Endometrial microvascular endothelial cells (primary cell): Measurements from ENCODE around the gene OR51G2. TPM values are rescaled to one million over a fixed set of nuclear protein-coding genes. Genes with fewer than 3 reads are reported as not detected.
"Not testable (repeated sequence)": the region's sequence is repeated elsewhere in the genome, so short reads cannot be mapped to it uniquely, and the experiment has no call there.

ENCODE experiments used
- in situ Hi-C: cut with HindIII; loops from 2 replicates; pipeline ENCODE4 v1.10.0; 2017; ENCODE audit warnings: low sequenced_read_pairs, low pct_unique_long_range_greater_than_20kb; ENCODE audit errors: inconsistent ontology term
- total RNA-seq: library from RNA; depleted of rRNA; stranded (reverse); fragments of >200 nt; gene quantifications from one replicate; pipeline ENCODE4 v1.2.3, GENCODE V29; 2015; ENCODE audit errors: inconsistent ontology term

Gene OR51G2
- not detected for total RNA-seq

DNA sequence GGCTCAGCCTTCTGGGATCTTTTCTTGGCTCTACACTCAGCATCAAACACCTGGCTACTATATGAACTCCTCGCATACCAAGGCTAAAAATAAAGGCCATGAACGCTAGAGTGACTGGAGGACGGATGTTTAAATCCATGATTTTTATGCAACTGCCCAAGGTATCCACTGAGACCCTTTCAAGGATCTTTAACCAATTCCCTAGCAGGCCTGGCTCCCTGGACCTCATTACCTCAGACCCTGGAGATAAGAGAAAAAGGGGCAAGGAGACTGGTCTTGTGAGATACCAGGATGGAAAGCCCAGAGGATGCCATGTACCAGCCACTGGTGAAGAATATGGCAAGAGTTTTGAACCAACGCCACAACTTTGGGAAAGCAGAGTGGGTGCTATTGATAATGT lies at the start of gene OR51G2:
OR51G2 (minus strand) TSS at position 101 of the 400 bp plus-strand sequence. CDS start 3,687 bp downstream, outside the sequence.
- in situ Hi-C loops = no loop called here

DNA sequence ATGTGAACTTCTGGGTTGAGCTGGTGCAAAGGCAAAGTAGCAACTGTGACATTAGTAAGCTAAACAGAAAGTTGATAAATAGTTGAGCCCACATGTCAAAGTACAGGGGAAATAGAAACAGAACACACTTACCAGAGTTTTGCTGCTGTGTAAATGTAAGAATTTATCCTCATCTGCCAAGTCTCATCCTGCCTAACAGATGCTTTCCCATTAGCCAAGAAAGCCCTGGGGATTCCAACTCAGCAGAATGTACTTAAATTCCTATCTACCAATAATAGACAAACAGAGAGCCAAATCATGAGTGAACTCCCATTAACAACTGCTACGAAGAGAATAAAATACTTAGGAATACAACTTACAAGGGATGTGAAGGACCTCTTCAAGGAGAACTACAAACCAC lies 43.7 kb upstream of the OR51G2 start:
- in situ Hi-C loops = no loop called here

DNA sequence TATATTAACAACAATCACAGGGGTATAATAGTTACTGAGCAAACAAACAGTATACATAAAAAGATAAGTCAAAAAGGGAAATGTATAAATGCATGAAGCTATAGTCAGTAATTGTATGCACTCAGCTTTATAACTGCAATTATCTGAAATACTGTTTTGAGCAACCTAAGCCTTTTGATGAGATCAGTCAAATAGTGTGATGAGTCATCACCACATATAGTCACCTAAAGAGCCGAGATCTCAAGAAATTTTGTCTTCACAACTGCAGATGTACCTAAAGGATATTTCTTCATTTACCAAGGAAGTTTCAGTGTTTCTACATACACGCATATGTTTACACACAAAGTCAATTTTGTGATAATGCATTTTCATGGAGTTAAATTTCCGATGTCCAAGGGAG lies 41.7 kb upstream of the OR51G2 start:
- in situ Hi-C loops = no loop called here

DNA sequence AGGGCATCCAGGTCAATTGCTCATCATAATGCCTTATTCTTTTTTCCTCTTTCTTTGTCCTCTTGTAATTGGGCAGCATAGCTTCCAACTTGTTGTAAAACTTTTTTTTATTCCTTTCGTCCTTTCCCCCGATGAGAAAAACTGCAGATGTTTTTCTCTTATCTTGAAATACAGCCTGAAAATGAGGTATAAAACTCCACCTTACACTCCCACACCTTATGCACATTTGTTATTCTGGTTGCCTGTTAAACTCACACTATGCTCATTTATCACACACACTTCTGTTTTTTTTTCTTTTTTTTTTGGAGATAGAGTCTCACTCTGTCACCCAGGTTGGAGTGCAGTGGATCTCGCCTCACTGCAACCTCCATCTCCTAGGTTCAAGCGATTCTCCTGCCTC lies 38.2 kb upstream of the OR51G2 start:
- in situ Hi-C loops = no loop called here

DNA sequence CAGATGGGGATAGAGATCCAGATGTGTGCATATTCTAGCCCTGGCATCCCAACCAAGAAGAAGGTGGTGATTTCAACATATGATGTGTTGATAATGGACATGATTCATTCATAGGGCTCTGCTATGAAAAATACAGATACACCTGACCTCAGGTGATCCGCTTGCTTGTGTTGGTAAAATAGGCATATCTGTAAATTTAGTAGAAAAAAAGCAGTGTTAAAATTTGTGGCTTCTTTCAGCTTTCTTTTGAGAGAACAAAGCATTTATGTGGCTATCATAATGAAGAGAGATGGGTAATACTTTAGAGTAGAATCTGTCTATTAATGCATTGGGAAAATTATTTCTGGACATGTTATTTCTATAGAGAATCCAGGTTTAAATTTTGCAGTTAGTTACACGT lies 36.5 kb upstream of the OR51G2 start, which contains the start of gene OR51A2:
OR51A2 (minus strand) TSS at position 101 of the 400 bp plus-strand sequence; CDS start at position 101, 0 bp downstream.
- in situ Hi-C loops = not testable (repeated sequence)

DNA sequence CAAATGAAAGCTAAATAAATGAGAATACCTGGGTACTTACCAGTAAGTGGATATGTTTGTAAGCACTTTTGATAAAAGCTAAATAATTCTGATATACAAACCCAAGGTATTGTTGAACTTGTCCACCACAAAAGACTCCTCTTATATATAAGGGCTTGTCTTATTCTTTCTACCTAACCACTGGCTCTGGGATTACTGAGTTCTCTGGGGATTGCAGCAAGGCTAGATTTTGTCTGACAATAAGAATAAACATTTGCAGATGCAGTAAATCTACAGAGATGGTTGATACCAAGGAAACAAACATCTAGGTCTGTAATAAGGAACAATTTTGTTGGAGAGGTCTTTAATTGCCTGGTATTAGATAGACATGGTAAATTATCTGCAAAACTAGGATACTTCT lies 28.4 kb upstream of the OR51G2 start, which contains the start of gene OR51A4:
OR51A4 (minus strand) TSS at position 101 of the 400 bp plus-strand sequence. CDS start 505 bp downstream, outside the sequence.
- in situ Hi-C loops = no loop called here

DNA sequence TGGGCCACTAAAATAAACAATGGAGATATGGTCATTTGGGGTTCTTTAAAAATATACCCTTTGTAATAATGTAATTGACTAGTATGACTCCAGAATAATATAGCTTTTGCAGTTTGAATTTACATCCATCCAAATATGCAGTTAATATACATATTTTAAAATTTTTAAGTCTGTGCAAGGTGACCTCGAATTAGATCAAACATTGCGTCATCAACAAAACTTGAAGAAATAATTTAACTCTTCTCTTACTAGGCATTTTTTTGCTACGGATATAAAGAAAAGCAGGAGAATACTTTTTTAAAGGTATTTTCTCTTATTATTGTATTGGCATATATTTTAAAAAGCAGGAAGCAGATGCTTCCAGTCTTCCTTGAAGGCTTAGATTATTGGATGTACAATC lies 17.6 kb upstream of the OR51G2 start:
- in situ Hi-C loops = no loop called here

DNA sequence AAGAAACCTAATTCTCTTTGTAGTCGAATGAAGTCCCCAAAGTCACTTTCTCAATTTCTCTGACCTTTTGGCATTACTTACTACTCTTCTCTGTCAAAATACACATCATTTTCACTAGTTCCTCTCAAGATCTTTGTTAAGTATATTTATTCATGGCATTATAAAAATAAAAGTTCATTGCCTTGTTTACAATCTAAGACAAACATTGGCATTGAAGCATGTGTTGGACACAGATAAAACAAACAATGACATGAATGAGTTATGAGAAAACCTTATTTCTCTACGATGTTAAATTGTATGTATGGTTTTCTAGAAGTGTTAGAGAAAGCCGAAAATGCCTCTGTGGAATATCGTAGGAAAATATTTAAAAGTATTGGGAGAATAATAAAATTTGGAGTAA lies 13.6 kb upstream of the OR51G2 start:
- in situ Hi-C loops = no loop called here

- in situ Hi-C loops = no loop called here
These were observed 7.5 kb upstream of the OR51G2 start for GRCh38 chr11:4926608-4927007.

DNA sequence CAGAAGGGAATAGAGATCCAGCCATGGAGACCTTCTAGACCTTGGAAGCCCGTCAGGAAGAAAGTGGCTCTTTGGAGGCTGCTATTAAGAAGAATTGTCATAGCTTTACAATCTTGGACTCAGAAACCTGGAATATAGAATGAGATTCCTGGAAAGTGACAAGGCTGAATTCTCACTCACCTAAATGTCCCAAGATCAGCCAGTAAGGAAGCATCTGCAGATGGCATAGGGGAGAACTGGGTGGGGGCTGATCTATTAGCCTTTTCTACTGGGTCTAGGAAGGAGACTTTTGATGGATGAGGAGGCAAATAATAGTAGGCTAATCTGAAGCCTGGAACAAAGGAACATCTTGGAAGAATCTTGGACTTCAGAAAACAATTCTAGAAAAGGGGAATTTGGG lies 5.1 kb upstream of the OR51G2 start, which contains the start of gene OR51G1:
OR51G1 (minus strand) TSS at position 101 of the 400 bp plus-strand sequence; CDS start at position 101, 0 bp downstream.
- in situ Hi-C loops = no loop called here

GRCh38 chr11:4922304-4922703 lies 3.2 kb upstream of the OR51G2 start:
- in situ Hi-C loops = no loop called here

GRCh38 chr11:4921796-4922195 lies 2.6 kb upstream of the OR51G2 start:
- in situ Hi-C loops = no loop called here

DNA sequence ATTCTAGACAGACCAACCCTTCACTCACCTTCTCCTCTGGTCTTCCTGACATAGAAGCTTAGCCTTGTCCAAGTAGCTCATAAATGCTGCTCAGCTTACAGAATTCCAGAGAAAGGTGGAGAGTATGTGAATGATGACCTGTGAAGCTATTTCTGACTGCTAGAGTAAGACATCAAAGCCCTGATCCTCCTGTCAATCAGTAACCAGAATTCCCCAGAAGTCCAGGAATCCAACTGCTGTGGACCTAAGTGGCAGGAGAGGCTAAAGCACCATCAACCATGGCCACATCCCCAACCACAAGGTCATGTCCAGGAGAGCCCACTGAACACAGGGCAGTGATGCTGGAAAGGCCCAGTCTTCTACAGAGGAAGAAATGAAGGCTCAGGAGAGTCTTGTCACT lies 2.6 kb downstream of the OR51G2 start:
- in situ Hi-C loops = no loop called here

GRCh38 chr11:4903484-4903883 lies 15.7 kb downstream of the OR51G2 start, which contains the start of gene OR51A7:
Gene OR51A7 (plus strand): TSS chr11:4903783. CDS start chr11:4907370, 3,587 bp downstream.
- in situ Hi-C loops = no loop called here

- in situ Hi-C loops = no loop called here
These were observed 27.0 kb downstream of the OR51G2 start for GRCh38 chr11:4891996-4892640.

DNA sequence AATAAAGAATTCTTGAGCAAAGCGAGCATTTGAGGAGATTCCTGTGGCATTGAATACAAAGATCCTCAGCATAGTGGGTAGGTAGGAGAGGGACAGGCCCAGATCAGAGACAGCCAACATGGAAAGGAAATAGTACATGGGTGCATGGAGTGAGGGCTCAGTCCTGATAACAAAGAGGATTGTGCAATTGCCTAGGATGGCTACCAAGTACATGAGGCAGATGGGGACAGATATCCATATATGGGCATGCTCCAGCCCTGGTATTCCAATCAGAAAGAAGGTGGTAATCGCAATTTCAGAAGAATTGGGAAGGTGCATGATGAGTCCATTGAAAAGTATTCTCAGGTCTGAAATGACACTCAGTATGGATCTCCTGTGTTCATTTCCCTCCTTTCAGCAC lies 28.9 kb downstream of the OR51G2 start:
- in situ Hi-C loops = no loop called here

DNA sequence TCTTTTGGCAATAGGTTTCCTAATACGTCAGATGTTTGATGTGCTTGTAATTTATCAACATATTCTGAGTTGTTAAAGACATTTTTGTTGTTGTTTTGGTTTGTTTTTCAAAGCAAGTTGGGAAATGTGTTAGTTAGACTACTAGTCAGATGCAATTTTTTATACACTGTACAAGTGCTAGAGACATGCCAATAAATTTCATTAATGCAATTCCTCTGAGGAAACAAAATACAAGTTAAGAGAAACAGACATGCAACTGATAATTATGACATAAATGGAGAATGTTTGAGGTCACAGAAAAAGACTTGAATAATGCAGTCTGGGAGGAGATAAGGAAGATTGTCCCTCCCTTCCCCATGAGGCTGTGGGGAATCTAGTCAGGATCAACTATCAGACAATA lies 31.6 kb downstream of the OR51G2 start:
- in situ Hi-C loops = no loop called here

DNA sequence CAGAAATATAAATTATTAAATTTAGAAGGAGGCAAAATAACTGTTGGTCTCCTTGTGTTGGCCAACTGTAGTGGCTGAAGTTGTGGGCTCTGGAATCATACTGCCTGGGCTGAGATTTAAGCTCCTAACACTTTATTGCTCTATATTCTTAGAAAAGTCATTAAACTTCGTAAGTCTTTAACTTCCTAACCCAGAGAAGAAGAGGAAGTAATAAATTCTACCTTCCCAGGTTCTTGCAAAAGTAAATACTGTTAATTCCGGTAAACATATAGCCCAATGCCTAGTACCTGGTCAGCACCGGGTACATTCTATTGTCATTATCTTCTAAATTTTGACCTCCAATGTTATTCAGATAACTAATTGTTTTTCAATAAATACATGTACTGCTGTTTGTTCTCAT lies 33.0 kb downstream of the OR51G2 start:
- in situ Hi-C loops = no loop called here

- in situ Hi-C loops = no loop called here
These were observed 34.8 kb downstream of the OR51G2 start for GRCh38 chr11:4884361-4884760.

GRCh38 chr11:4882543-4882942 lies 36.6 kb downstream of the OR51G2 start:
- in situ Hi-C loops = no loop called here
